CD4-positive, alpha-beta T cell (primary cell): ENCODE data around the gene NXPH4. TPM values are rescaled to one million over a fixed set of nuclear protein-coding genes. Genes with fewer than 3 reads are reported as not detected.

Source experiments
- ATAC-seq: fragments of 200-7000 bp; cut with Tn5 transposase; one replicate; pipeline ENCODE4 v1.10.0; 2022; ENCODE audit warnings: mild to moderate bottlenecking; ENCODE audit not compliant: poor library complexity
- CTCF ChIA-PET: fragments of 350-600 bp; sonication (Branson Sonifier 250); formaldehyde crosslinking; loops from one replicate; lab custom pipeline; 2021; ENCODE audit warnings: antibody characterized with exemption, inconsistent platforms; lab: Charles Lee
- POLR2A ChIA-PET: fragments of 350-600 bp; sonication (Branson Sonifier 250); formaldehyde crosslinking; loops from one replicate; lab custom pipeline; 2021; ENCODE audit warnings: antibody characterized with exemption, inconsistent platforms; lab: Charles Lee
- DNase-seq, 14 experiments: peaks; one replicate each; pipeline ENCODE4 v3.0.0-alpha.2; 2013 to 2020; ENCODE audit warnings: mixed read lengths in 2 of 14
- H3K27ac ChIP-seq, 2 donors: one replicate each; pipeline versions ENCODE4 v1.5.1 to v1.7.0; 2013; ENCODE audit warnings: low read length in 2 of 2, low read depth in 1 of 2, mild to moderate bottlenecking in 1 of 2
- H3K27me3 ChIP-seq, 2 experiments: 1 replicate in 1 of 2; 2 replicates in 1 of 2; pipeline versions ENCODE4 v1.6.1 to v1.7.0; 2013; ENCODE audit warnings: low read length in 2 of 2, control low read depth in 1 of 2, mild to moderate bottlenecking in 1 of 2, moderate library complexity in 1 of 2; ENCODE audit not compliant: insufficient read depth in 2 of 2, control insufficient read depth in 1 of 2
- H3K36me3 ChIP-seq: one replicate; pipeline ENCODE4 v1.6.1; 2013; ENCODE audit warnings: low read length, control low read depth; ENCODE audit not compliant: insufficient read depth
- H3K4me1 ChIP-seq: one replicate; pipeline ENCODE4 v1.6.1; 2013; ENCODE audit warnings: low read length, control low read depth; ENCODE audit not compliant: insufficient read depth
- H3K4me3 ChIP-seq: one replicate; pipeline ENCODE4 v1.5.1; 2013; ENCODE audit warnings: mild to moderate bottlenecking, low read length, moderate library complexity
- H3K9me3 ChIP-seq, 2 experiments: 1 replicate in 1 of 2; 2 replicates in 1 of 2; pipeline versions ENCODE4 v1.6.1 to v1.7.0; 2013; ENCODE audit warnings: low read length in 2 of 2, mild to moderate bottlenecking in 2 of 2, control low read depth in 1 of 2, moderate library complexity in 1 of 2; ENCODE audit not compliant: control insufficient read depth in 1 of 2, insufficient read depth in 1 of 2
- H3K27ac Mint-ChIP-seq: one replicate; pipeline ENCODE4 v1.8.0; 2020; ENCODE audit warnings: mixed read lengths
- H3K27me3 Mint-ChIP-seq: one replicate; pipeline ENCODE4 v1.8.0; 2021; ENCODE audit warnings: mixed read lengths
- H3K36me3 Mint-ChIP-seq: one replicate; pipeline ENCODE4 v1.8.0; 2021; ENCODE audit warnings: low read depth, mixed read lengths
- H3K4me1 Mint-ChIP-seq: one replicate; pipeline ENCODE4 v1.8.0; 2021; ENCODE audit warnings: low read depth, mixed read lengths
- H3K4me3 Mint-ChIP-seq: one replicate; pipeline ENCODE4 v1.8.0; 2020; ENCODE audit warnings: mild to moderate bottlenecking, mixed read lengths
- H3K9me3 Mint-ChIP-seq: one replicate; pipeline ENCODE4 v1.8.0; 2020; ENCODE audit warnings: mixed read lengths
- intact Hi-C, 2 experiments: fragments of 100-400 bp; cut with DNase I in 1 of 2; cut with micrococcal nuclease in 1 of 2; formaldehyde crosslinking; loops; one replicate each; pipeline versions ENCODE4 v1.15.1 to v1.9.0; 2023 to 2025; cut with DNase I, micrococcal nuclease
- total RNA-seq, 174 experiments: library from RNA in 2 of 174; stranded (reverse) in 2 of 174; gene quantifications; one replicate each; pipeline ENCODE4 v1.2.3 and lab custom pipeline; 2021 to 2026
- TF ChIP-seq, protein P1 (sequence below): fragments of 200-600 bp; IDR thresholded peaks from one replicate; pipeline ENCODE4 v1.8.0; 2022; ENCODE audit warnings: antibody characterized with exemption, mild to moderate bottlenecking

The NXPH4 gene
- total RNA-seq, 2 experiments from 2014 or later = not detected

DNA sequence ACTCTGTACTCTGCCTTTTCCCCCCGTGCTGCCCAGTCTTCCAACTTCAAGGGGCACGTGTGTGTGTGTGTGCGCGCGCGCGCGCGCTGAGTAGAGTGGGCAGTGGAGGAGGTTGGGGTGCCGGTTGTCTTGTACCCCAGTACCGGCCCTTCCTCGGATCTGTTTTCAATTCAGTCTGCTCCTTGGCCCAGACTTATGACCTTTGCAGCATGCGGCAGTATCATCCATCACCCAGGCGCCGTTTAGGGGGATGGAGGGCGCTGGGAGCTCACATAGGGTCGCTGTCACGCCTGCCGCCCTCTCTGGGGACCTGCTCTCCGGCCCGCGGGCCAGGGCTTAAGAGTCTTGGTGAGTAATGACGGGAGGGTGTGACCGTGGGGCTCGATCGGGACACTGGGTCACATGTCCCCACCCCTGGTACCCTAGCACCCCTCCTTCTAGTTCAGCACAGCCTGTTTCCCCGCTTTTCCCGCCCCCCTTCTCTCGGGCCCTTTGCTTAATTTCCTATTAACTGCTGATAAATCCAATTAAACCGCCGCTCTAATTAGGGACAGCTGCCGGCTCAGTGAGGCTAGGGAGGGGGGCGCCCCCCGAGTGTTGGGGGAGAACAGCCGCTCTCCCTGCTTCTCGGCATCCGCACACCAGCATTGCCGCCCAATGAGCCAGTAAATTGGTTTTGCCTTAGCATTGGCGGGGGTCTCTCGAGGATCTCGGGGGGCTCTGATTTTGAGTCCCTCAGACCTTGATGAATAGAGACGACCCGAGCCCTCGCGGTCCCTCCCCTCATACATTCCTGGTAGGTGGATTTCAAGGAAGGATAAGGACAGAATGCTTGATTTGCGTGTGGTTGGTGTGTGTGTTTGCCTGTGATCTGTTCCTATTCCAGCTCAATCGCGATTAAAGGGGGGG, 25.1 kb downstream of the NXPH4 start:
- TF ChIP-seq, protein P1, sequence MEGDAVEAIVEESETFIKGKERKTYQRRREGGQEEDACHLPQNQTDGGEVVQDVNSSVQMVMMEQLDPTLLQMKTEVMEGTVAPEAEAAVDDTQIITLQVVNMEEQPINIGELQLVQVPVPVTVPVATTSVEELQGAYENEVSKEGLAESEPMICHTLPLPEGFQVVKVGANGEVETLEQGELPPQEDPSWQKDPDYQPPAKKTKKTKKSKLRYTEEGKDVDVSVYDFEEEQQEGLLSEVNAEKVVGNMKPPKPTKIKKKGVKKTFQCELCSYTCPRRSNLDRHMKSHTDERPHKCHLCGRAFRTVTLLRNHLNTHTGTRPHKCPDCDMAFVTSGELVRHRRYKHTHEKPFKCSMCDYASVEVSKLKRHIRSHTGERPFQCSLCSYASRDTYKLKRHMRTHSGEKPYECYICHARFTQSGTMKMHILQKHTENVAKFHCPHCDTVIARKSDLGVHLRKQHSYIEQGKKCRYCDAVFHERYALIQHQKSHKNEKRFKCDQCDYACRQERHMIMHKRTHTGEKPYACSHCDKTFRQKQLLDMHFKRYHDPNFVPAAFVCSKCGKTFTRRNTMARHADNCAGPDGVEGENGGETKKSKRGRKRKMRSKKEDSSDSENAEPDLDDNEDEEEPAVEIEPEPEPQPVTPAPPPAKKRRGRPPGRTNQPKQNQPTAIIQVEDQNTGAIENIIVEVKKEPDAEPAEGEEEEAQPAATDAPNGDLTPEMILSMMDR = no peak
- no peak overlapping the region for H3K4me3 ChIP-seq
- POLR2A ChIA-PET = interaction anchor here (0.6 to 4.3 kb wide), 6 partner anchors 8 to 130 kb away, joined by 3 to 19 read pairs (median 6); partner anchors contain the start of genes SHMT2 and STAT6
- ATAC-seq (no peak), DNase-seq (peak in 1 of 14 experiments; percentile 40)
- CTCF ChIA-PET = interaction anchor here (0.6 to 10.7 kb wide), 4 partner anchors 25 to 490 kb away, joined by 3 to 225 read pairs (median 7); partner anchors contain the start of genes NXPH4 and STAT6
- peak overlapping the region; percentile 68 for H3K4me3 Mint-ChIP-seq
- no peaks in the 10 kb centered on the region for H3K9me3 Mint-ChIP-seq
- H3K27ac Mint-ChIP-seq = no peak overlapping the region
- H3K27me3 ChIP-seq = peaks cover 59 to 60% of the 10 kb centered on the region in 2 experiments
- peaks cover 0 to 19% of the 10 kb centered on the region in 2 experiments for H3K9me3 ChIP-seq
- peaks cover 75% of the 10 kb centered on the region for H3K27me3 Mint-ChIP-seq
- no peaks in the 10 kb centered on the region for H3K36me3 Mint-ChIP-seq
- H3K4me1 ChIP-seq = peaks cover 78% of the 10 kb centered on the region
- H3K27ac ChIP-seq = no peak overlapping the region
- intact Hi-C loops = loop anchor here in 1 of 2 experiments (5.0 kb wide), 1 partner anchor 114 kb away; the partner anchor contains the start of gene LRP1
- no peaks in the 10 kb centered on the region for H3K36me3 ChIP-seq
- peaks cover 73% of the 10 kb centered on the region for H3K4me1 Mint-ChIP-seq

DNA sequence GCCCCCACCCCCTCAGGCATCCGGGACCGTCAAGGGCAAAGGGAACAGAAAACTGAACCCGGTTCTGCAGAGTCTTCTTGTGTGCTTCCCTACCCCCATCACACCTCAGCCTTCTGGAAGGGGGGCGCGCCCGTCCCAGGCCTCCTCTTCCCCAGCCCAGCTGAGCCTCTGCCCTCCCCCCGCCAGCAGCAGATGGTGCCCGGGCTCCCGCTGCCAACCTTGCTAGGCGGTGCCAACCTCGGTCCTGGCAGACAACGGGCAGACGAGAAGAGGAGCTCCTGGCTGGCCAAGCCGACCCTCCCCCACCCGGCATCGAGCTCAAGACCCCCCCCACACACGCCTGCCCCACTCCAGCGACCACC, 25.7 kb downstream of the NXPH4 start:
- intact Hi-C loops = loop anchor here in 1 of 2 experiments (5.0 kb wide), 1 partner anchor 115 kb away; the partner anchor contains the start of gene LRP1
- Histone ChIP-seq H3K9me3 (peaks cover 0 to 19% of the 10 kb centered on the region in 2 experiments), H3K27ac (no peak overlapping the region), H3K27me3 (peaks cover 52 to 53% of the 10 kb centered on the region in 2 experiments), H3K36me3 (no peaks in the 10 kb centered on the region), H3K4me1 (peaks cover 71% of the 10 kb centered on the region), H3K4me3 (peak overlapping the region; percentile 46)
- H3K4me3 Mint-ChIP-seq = peak overlapping the region; percentile 68
- ChIA-PET POLR2A (interaction anchor here (0.6 to 4.3 kb wide), 11 partner anchors 9 to 196 kb away, joined by 3 to 19 read pairs (median 5); partner anchors contain the start of genes NEMP1 and SHMT2), CTCF (interaction anchor here (0.6 to 10.7 kb wide), 8 partner anchors 12 to 491 kb away, joined by 3 to 225 read pairs (median 7); partner anchors contain the start of genes NXPH4, SHMT2 and STAT6)
- no peaks in the 10 kb centered on the region for H3K36me3 Mint-ChIP-seq
- H3K4me1 Mint-ChIP-seq = peaks cover 66% of the 10 kb centered on the region
- no peak overlapping the region for H3K27ac Mint-ChIP-seq
- H3K27me3 Mint-ChIP-seq = peaks cover 68% of the 10 kb centered on the region
- no peak for DNase-seq
- no peak for ATAC-seq
- TF ChIP-seq, protein P1 = no peak
- H3K9me3 Mint-ChIP-seq = no peaks in the 10 kb centered on the region

DNA sequence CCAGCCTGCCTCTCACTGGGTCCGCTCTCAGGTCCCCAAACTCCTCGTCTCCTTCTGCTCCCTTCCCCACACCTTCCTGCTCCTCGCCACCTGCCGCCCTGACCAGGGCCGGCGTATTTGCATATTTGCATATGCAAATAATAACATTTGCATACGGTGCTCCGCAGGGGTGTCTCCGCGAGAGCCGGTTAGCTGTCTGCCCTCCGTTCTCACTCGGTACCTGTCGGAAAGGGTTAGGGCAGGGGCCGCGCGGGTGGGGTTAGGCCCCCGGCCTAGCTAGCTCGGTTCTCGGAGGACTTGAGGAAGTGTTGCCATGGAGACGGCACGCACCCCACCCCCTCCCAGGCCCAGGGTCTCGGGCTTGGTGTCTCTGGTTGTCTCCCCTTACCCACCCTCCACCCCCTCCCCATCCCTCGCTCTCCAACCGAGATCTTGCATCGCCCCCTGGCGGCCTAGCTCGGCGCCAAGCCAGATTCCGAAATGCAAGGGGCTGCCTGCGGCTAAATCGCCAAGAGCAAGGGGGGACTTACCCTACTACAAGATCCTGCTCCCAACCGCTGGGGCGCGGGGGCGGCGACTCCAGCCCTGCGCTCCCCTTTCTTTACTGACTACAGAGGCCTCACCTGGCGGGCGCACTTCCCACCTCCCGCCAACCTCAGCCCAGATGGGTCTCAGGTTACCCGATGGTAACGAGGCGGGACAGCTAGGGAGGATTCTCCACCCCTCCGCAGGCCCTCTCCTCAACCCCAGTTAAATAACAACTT, 26.3 kb downstream of the NXPH4 start:
- Mint-ChIP-seq H3K27ac (no peak overlapping the region), H3K4me3 (peak overlapping the region; percentile 82), H3K27me3 (peaks cover 63% of the 10 kb centered on the region), H3K36me3 (no peaks in the 10 kb centered on the region), H3K4me1 (peaks cover 61% of the 10 kb centered on the region), H3K9me3 (no peaks in the 10 kb centered on the region)
- Histone ChIP-seq H3K36me3 (no peaks in the 10 kb centered on the region), H3K27me3 (peaks cover 47 to 48% of the 10 kb centered on the region in 2 experiments), H3K4me3 (peak overlapping the region; percentile 46), H3K9me3 (peaks cover 0 to 18% of the 10 kb centered on the region in 2 experiments), H3K27ac (no peak overlapping the region), H3K4me1 (peaks cover 66% of the 10 kb centered on the region)
- CTCF ChIA-PET = interaction anchor here (0.6 to 10.7 kb wide), 11 partner anchors 13 to 1174 kb away, joined by 3 to 225 read pairs (median 6); partner anchors contain the start of genes NXPH4, SHMT2 and STAT6
- ATAC-seq = no peak
- TF ChIP-seq, protein P1 = peak; percentile 63
- POLR2A ChIA-PET = interaction anchor here (0.6 to 4.3 kb wide), 12 partner anchors 10 to 517 kb away, joined by 3 to 19 read pairs (median 4); partner anchors contain the start of genes NACA, NEMP1 and SHMT2
- DNase-seq = peak; percentile 41 to 81 (median 58)
- intact Hi-C loops = loop anchor here (1.0 to 5.0 kb wide), 3 partner anchors 29 to 116 kb away; partner anchors contain the start of gene LRP1 (in 1 of the 2)
